IPS-18a (cell line): ENCODE results near the gene CYP4F8.
"Not testable (repeated sequence)": the region's sequence is repeated elsewhere in the genome, so short reads cannot be mapped to it uniquely, and the experiment has no call there.

ENCODE experiments used
- H3K27ac ChIP-seq: one replicate; pipeline ENCODE4 v1.5.1; 2013; ENCODE audit warnings: low read length
- H3K27me3 ChIP-seq: one replicate; pipeline ENCODE4 v1.6.1; 2013; ENCODE audit warnings: mild to moderate bottlenecking, low read length; ENCODE audit not compliant: control insufficient read depth, insufficient read depth
- H3K36me3 ChIP-seq: one replicate; pipeline ENCODE4 v1.6.1; 2013; ENCODE audit warnings: low read depth, low read length; ENCODE audit not compliant: control insufficient read depth
- H3K4me1 ChIP-seq: one replicate; pipeline ENCODE4 v1.6.1; 2013; ENCODE audit warnings: low read depth, low read length; ENCODE audit not compliant: control insufficient read depth
- H3K4me3 ChIP-seq: one replicate; pipeline ENCODE4 v1.5.1; 2013; ENCODE audit warnings: low read length
- H3K9ac ChIP-seq: one replicate; pipeline ENCODE4 v1.6.1; 2013; ENCODE audit warnings: mild to moderate bottlenecking, low read length, moderate library complexity
- H3K9me3 ChIP-seq: one replicate; pipeline ENCODE4 v1.6.1; 2013; ENCODE audit warnings: low read depth, low read length; ENCODE audit not compliant: control insufficient read depth

CYP4F8 gene

DNA sequence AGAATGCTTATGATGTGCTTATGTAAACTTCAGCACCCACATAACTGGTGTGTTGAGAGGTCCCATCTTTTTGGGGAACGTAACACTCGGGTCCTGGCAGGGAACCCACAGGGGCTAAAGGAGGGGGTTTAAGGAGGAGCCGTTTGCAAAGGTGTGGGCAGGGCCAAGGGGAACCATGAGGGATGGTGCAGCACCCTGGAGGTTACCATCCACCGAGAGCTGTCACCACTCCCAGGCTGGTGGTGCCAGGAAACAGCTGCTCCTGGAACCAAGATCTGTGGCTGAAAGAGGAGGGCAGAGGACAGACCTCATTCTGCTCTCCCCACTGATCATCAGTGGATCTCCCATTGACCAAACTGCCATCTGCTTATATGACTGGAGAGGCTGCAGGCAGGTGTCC is 23.2 kb upstream of the CYP4F8 start:
- Histone ChIP-seq H3K9me3 (peaks cover 50% of the 10 kb centered on the region), H3K9ac (no peak overlapping the region), H3K4me1 (no peaks in the 10 kb centered on the region), H3K36me3 (no peaks in the 10 kb centered on the region), H3K27ac (no peak overlapping the region), H3K27me3 (no peaks in the 10 kb centered on the region), H3K4me3 (no peak overlapping the region)

DNA sequence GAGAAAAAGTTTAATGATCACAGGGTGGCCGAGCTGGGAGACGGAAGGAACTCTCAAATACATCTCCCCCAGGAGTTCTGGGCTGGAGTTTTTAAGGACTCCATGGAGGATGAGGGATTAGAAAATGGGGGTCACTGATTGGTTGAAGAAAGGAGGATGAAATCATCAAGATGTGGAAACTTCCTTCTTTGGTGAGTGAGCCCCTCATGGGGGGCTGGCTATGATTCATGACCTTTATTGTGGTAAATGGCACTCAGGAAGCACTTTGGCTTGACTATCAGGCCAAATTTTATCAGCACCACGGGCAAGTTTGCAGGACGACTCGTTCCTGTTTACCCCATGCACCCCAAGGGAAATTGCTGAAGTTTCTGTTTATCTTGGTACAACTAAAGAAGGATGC is 22.5 kb upstream of the CYP4F8 start:
- peaks cover 50% of the 10 kb centered on the region for H3K9me3 ChIP-seq
- H3K4me3 ChIP-seq, H3K9ac ChIP-seq, H3K27ac ChIP-seq, H3K27me3 ChIP-seq, H3K36me3 ChIP-seq, H3K4me1 ChIP-seq: not testable (repeated sequence)

DNA sequence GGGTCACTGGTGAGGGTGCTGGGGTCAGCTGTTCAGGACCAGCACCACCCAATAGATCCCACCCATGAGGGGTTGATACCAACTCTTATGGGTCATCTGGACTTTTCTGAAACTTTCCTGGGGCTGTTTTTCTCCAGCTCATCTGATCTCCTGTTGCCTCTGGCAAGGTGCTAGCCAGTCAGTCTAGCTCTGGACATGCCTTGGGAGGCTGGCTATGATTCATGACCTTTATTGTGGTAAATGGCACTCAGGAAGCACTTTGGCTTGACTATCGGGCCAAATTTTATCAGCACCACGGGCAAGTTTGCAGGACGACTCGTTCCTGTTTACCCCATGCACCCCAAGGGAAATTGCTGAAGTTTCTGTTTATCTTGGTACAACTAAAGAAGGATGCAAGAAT is 21.3 kb upstream of the CYP4F8 start:
- not testable (repeated sequence) for H3K4me1 ChIP-seq, H3K27me3 ChIP-seq, H3K4me3 ChIP-seq, H3K36me3 ChIP-seq, H3K27ac ChIP-seq, H3K9ac ChIP-seq
- H3K9me3 ChIP-seq, result peaks cover 39% of the 10 kb centered on the region

DNA sequence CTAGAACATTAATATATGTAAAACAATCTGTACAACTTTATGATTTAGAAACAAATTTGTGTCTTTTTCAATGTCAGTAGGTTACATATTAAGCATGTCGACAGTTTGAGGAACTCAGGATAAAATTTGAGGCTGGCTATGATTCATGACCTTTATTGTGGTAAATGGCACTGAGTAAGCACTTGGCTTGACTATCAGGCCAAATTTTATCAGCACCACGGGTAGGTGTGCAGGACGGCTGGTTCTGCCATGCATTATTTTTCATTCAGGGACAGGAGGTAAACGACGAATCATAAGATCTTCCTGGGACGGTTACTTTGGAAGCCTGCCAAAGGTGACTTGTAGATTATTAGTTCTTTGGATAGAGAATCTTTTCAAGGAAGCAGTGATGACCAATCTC is 19.9 kb upstream of the CYP4F8 start:
- Histone ChIP-seq H3K27me3 (no peaks in the 10 kb centered on the region), H3K4me3 (no peak overlapping the region), H3K9me3 (peaks cover 32% of the 10 kb centered on the region), H3K27ac (no peak overlapping the region), H3K9ac (no peak overlapping the region), H3K36me3 (no peaks in the 10 kb centered on the region), H3K4me1 (no peaks in the 10 kb centered on the region)

DNA sequence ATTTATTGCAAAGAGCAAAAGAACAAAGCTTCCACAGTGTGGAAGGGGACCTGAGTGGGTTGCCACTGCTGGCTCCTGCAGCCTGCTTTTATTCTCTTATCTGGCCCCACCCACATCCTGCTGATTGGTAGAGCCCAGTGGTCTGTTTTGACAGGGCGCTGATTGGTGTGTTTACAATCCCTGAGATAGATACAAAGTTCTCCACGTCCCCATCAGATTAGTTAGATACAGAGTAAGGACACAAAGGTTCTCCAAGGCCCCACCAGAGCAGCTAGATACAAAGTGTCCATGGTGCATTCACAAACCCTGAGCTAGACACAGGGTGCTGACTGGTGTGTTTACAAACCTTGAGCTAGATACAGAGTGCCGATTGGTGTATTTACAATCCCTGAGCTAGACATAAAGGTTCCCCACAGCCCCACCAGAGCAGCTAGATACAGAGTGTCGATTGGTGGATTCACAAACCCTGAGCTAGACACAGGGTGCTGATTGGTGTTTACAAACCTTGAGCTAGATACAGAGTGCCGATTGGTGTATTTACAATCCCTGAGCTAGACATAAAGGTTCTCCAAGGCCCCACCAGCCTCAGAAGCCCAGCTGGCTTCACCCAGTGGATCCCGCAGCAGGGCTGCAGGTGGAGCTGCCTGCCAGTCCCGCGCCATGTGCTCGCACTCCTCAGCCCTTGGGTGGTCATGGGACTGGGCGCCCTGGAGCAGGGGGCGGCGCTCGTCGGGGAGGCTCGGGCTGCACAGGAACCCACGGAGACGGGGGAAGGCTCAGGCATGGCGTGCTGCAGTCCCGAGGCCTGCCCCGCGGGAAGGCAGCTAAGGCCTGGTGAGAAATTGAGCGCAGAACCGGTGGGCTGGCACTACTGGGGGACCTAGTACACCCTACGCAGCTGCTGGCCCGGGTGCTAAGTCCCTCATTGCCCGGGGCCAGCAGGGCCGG is 6.8 kb upstream of the CYP4F8 start:
- not testable (repeated sequence) for H3K4me3 ChIP-seq, H3K4me1 ChIP-seq, H3K27me3 ChIP-seq, H3K27ac ChIP-seq, H3K36me3 ChIP-seq, H3K9ac ChIP-seq
- peaks cover 51% of the 10 kb centered on the region for H3K9me3 ChIP-seq

DNA sequence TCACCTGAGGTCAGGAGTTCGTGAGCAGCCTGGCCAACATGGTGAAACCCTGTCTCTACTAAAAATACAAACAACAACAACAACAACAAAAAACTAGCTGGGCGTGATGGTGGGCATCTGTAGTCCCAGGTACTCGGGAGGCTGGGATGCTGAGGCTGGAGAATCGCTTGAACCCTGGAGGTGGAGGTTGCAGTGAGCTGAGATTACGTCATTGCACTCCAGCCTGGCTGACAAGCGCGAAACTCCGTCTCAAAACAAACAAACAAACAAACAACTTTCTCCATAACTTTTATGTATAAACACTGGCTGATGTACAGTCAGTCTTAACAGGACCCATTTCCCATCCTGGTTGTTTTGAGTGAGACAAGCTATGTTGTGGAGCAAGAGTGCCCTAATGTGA is 5.8 kb upstream of the CYP4F8 start:
- no peaks in the 10 kb centered on the region for H3K36me3 ChIP-seq
- H3K4me3 ChIP-seq, result no peak overlapping the region
- no peaks in the 10 kb centered on the region for H3K4me1 ChIP-seq
- no peak overlapping the region for H3K9ac ChIP-seq
- peaks cover 57% of the 10 kb centered on the region for H3K9me3 ChIP-seq
- H3K27me3 ChIP-seq, result no peaks in the 10 kb centered on the region
- no peak overlapping the region for H3K27ac ChIP-seq

DNA sequence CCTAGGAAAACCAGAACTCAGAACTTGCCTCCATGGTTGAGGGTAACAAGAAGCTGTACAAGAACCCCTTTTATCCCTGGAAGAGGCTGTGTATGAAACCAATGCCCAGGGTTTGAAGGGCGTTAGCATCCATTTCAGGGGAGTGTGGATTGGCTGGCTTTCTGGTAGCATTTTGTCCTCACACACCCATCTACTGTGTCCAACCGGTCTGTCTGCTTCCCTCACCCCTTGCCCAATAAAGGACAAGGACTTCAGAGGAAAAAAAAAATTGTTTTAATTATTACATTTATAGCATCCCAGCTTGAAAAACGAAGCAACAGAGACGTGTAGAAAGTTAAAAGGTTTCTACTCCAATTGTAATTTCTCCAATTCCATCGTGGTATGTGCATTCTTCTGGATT is 2.7 kb upstream of the CYP4F8 start:
- no peak overlapping the region for H3K9ac ChIP-seq
- no peaks in the 10 kb centered on the region for H3K4me1 ChIP-seq
- H3K27me3 ChIP-seq, result no peaks in the 10 kb centered on the region
- H3K9me3 ChIP-seq, result peaks cover 48% of the 10 kb centered on the region
- H3K27ac ChIP-seq, result no peak overlapping the region
- no peak overlapping the region for H3K4me3 ChIP-seq
- H3K36me3 ChIP-seq, result no peaks in the 10 kb centered on the region

DNA sequence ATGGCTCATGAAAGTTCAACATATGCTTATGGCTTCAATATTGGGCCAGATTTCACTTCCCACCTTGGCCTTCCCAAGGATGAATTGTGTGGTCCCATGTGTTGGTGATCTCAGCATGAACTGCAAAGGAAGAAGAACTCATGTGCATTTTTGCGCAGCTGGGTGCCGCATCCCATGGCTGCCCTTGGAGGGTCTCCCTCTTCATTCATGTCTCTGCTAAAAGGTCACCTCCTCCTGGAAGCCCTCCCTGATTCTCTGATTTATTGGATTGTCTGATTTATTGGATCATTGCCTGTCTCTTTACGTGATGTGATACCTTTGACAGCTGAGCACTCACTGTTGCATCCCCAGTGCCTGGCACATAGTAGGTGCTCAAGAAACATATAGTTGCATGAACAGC is 1.7 kb upstream of the CYP4F8 start:
- no peaks in the 10 kb centered on the region for H3K27me3 ChIP-seq
- no peak overlapping the region for H3K27ac ChIP-seq
- no peaks in the 10 kb centered on the region for H3K4me1 ChIP-seq
- H3K9ac ChIP-seq, result no peak overlapping the region
- no peaks in the 10 kb centered on the region for H3K36me3 ChIP-seq
- peaks cover 52% of the 10 kb centered on the region for H3K9me3 ChIP-seq
- no peak overlapping the region for H3K4me3 ChIP-seq

DNA sequence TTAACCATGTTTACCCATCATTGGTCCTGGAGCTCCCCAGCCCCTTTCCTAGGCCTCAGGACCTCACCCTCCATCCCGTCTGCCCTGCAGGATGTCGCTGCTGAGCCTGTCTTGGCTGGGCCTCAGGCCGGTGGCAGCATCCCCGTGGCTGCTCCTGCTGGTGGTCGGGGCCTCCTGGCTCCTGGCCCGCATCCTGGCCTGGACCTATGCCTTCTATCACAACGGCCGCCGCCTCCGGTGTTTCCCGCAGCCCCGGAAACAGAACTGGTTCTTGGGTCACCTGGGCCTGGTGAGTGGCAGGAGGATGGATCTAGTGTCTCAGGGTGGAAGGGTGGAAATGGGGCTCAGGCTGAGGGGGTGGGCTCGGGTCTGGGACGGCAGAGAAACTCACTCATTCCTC is 508 bp downstream of the CYP4F8 start:
- Histone ChIP-seq H3K9me3 (peaks cover 63% of the 10 kb centered on the region), H3K27ac (no peak overlapping the region), H3K9ac (no peak overlapping the region), H3K4me1 (no peaks in the 10 kb centered on the region), H3K27me3 (no peaks in the 10 kb centered on the region), H3K36me3 (no peaks in the 10 kb centered on the region), H3K4me3 (no peak overlapping the region)

DNA sequence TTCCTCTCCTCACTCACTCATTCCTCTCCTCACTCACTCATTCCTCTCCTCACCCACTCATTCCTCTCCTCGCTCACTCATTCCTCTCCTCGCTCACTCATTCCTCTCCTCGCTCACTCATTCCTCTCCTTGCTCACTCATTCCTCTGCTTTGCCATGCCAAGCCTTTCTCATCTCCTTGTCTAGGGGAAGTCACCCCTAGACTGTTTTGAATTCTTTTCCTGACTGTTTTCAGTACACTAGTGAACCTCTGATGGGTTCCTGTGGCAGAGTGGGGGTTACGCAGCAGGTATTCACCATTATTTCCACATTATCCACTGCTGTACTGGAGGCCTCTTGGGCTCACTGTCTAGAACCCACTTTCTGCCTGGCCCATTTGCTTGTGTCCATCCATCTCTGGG is 1.2 kb downstream of the CYP4F8 start:
- H3K27me3 ChIP-seq, result no peaks in the 10 kb centered on the region

DNA sequence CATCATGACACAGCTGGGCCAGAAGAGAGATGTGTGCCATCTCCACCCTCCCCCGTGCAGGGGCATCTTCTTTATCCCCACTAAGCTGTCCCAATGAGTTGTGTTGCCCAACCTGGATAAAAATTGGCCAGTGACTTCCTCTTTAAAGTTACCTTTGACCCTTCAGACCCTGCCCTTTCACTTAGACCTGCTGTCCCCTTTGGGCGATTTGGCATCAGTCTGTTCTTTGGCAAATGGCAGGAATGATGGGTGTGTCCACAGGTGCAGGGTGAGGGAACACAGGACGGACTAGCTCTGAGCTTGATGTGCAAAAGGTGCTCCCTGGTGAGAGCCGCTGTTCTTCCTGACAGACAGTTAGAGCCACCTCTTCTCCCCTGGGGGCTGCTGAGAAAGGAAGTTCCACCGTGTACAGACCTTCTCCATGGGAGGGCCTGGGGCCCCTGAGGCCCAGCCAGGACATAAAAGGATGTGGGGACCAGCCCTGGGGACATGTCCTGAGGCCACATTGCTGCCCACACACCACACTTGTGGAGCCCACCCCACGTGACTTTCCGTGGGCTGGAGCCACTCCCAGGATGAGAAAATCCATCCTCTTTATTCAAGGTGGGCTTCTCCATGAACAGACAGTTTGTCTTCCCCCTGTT is 1.7 kb downstream of the CYP4F8 start:
- H3K4me1 ChIP-seq, result no peaks in the 10 kb centered on the region
- H3K27me3 ChIP-seq, result no peaks in the 10 kb centered on the region
- H3K9ac ChIP-seq, result no peak overlapping the region
- H3K36me3 ChIP-seq, result no peaks in the 10 kb centered on the region
- no peak overlapping the region for H3K4me3 ChIP-seq
- H3K9me3 ChIP-seq, result peaks cover 63% of the 10 kb centered on the region
- no peak overlapping the region for H3K27ac ChIP-seq

More for the DNA sequence above, 1.2 kb downstream of the CYP4F8 start:
- Histone ChIP-seq H3K27ac (no peak overlapping the region), H3K4me1 (no peaks in the 10 kb centered on the region), H3K4me3 (no peak overlapping the region), H3K9ac (no peak overlapping the region), H3K36me3 (no peaks in the 10 kb centered on the region), H3K9me3 (peaks cover 62% of the 10 kb centered on the region)

DNA sequence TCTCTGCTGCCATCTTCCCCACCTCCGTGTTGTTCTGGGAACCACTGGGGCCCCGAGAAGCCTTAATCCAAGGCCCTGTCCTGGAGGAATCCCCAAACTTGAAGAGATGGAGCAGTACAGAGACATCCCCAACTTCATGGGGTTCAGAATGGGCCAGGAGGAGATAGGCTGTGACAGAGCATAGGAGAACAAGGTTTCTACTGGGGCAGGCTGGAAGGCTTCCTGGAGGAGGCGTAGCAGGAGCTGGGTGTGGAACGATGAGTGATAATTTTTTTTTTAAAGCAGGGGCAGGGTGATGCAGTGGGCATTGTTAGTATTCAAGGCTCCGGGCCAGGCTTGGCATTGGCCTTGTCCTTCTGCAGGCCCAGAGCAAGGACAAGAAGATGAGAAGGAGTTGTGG is 3.3 kb downstream of the CYP4F8 start:
- H3K4me1 ChIP-seq, result no peaks in the 10 kb centered on the region
- no peak overlapping the region for H3K9ac ChIP-seq
- H3K4me3 ChIP-seq, result no peak overlapping the region
- no peak overlapping the region for H3K27ac ChIP-seq
- H3K27me3 ChIP-seq, result no peaks in the 10 kb centered on the region
- peaks cover 58% of the 10 kb centered on the region for H3K9me3 ChIP-seq
- H3K36me3 ChIP-seq, result no peaks in the 10 kb centered on the region
